Natural killer cell (primary cell): Measurements from ENCODE around the gene MTERF4. TPM values are rescaled to one million over a fixed set of nuclear protein-coding genes. Genes with fewer than 3 reads are reported as not detected.

Source experiments
- ATAC-seq, 3 donors: fragments of 150-1000 bp in 2 of 3; fragments of 200-7000 bp in 1 of 3; cut with Tn5 transposase; 1 replicate in 1 of 3; 2 replicates in 2 of 3; pipeline ENCODE4 v1.10.0; 2021; ENCODE audit warnings: mild to moderate bottlenecking in 2 of 3, moderate library complexity in 2 of 3
- DNase-seq, 2 donors: peaks; one replicate each; pipeline versions ENCODE4 v3.0.0 to v3.0.0-alpha.2; 2013 to 2021; ENCODE audit warnings: mixed read lengths in 1 of 2
- H3K27ac ChIP-seq: one replicate; pipeline ENCODE4 v1.5.1; 2013; ENCODE audit warnings: mild to moderate bottlenecking, low read length
- H3K27me3 ChIP-seq: one replicate; pipeline ENCODE4 v1.6.1; 2013; ENCODE audit warnings: low read length; ENCODE audit not compliant: control insufficient read depth, insufficient read depth
- H3K36me3 ChIP-seq: one replicate; pipeline ENCODE4 v1.6.1; 2013; ENCODE audit warnings: low read length; ENCODE audit not compliant: control insufficient read depth, insufficient read depth
- H3K4me1 ChIP-seq: one replicate; pipeline ENCODE4 v1.6.1; 2013; ENCODE audit warnings: low read length; ENCODE audit not compliant: control insufficient read depth, insufficient read depth
- H3K4me3 ChIP-seq: one replicate; pipeline ENCODE4 v1.5.1; 2013; ENCODE audit warnings: low read length
- H3K9me3 ChIP-seq: one replicate; pipeline ENCODE4 v1.6.1; 2013; ENCODE audit warnings: low read length; ENCODE audit not compliant: control insufficient read depth, insufficient read depth
- H3K27ac Mint-ChIP-seq, 2 donors: one replicate each; pipeline ENCODE4 v1.8.0; 2022; ENCODE audit warnings: mild to moderate bottlenecking in 2 of 2, mixed read lengths in 2 of 2, moderate library complexity in 1 of 2
- H3K27me3 Mint-ChIP-seq, 2 donors: one replicate each; pipeline ENCODE4 v1.8.0; 2022; ENCODE audit warnings: low read depth in 2 of 2, mixed read lengths in 2 of 2
- H3K36me3 Mint-ChIP-seq: one replicate; pipeline ENCODE4 v1.8.0; 2022; ENCODE audit warnings: mixed read lengths
- H3K4me1 Mint-ChIP-seq, 2 donors: one replicate each; pipeline ENCODE4 v1.8.0; 2022; ENCODE audit warnings: mixed read lengths in 2 of 2
- H3K4me3 Mint-ChIP-seq: one replicate; pipeline ENCODE4 v1.8.0; 2022; ENCODE audit warnings: mild to moderate bottlenecking, moderate library complexity, mixed read lengths
- H3K9me3 Mint-ChIP-seq, 2 donors: one replicate each; pipeline ENCODE4 v1.8.0; 2022; ENCODE audit warnings: mixed read lengths in 2 of 2
- CTCF ChIP-seq: fragments of 200-600 bp; IDR thresholded peaks from one replicate; pipeline ENCODE4 v1.8.0; 2022; ENCODE audit warnings: antibody characterized with exemption
- WGBS: methylation state at CpG from one replicate; pipeline ENCODE4 v1.1.7; 2013; ENCODE audit warnings: missing lambda C conversion rate; ENCODE audit not compliant: insufficient coverage; 5-methylcytosine and 5-hydroxymethylcytosine counted together
- intact Hi-C: fragments of 100-400 bp; cut with micrococcal nuclease; formaldehyde crosslinking; loops from one replicate; pipeline ENCODE4 v1.14.2; 2022
- total RNA-seq, 4 donors: library from RNA; stranded (reverse); fragments of 120-200 nt in 1 of 4; gene quantifications; one replicate each; pipeline versions ENCODE4 v1.2.3 to v1.2.4, GENCODE V29; 2013 to 2022

MTERF4 gene
- total RNA-seq, 3 donors from 2014 or later (not counting 1 experiment from before 2014, with no cell fraction given), result 38.9 to 45.5 (median 39.2) TPM

DNA sequence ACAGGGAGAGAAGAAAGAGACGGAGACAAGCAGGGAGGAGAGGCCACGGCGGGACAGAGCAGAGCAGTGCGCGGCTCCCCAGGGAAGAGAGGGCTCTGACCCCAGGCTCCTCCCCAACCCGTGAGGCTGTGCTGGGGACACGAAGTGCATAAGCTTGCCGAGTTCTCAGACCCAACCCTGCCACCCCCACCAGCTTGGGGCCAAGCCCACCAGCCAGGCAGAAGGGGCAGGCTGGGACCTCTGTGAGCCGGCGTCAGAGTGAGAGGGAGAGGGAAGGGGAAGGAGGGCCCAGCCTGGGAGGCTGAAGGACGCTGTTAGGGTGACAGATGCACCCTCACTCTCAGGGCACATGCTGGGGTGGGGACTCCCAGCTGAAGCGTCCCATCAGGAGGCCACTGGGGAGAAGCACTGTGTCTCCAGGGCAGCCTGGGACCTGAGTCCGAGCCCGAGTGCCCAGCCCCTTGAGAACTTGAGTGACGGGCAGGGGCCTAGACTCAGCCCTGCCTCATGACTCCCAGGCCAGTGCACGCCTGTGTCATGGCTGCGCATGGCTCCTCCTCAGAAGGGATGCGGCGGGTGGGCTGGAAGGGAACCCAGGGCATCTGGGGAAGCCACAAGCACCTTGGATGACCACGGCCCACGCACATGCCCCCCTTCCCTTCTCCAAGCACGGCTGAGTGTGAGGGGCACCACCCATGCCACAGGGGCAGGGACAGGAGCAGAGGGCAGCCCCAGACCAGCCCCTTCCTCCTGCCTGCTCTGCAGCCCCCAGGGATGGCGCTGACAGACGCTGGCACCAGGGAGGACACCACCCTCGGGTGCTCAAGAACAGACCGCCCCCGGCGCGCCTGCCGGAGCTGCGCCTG lies 31.0 kb downstream of the MTERF4 start:
- H3K4me3 ChIP-seq, result no peak overlapping the region
- Mint-ChIP-seq H3K27ac (no peak overlapping the region), H3K36me3 (no peaks in the 10 kb centered on the region), H3K4me1 (peaks cover 0 to 7% of the 10 kb centered on the region in 2 donors), H3K9me3 (no peaks in the 10 kb centered on the region), H3K4me3 (no peak overlapping the region), H3K27me3 (peaks cover 0 to 3% of the 10 kb centered on the region in 2 donors)
- DNase-seq, result no peak
- peaks cover 7% of the 10 kb centered on the region for H3K36me3 ChIP-seq
- H3K9me3 ChIP-seq, result no peaks in the 10 kb centered on the region
- 90% methylated on average over 28 of the region's 31 CpGs for WGBS
- no peak overlapping the region for H3K27ac ChIP-seq
- TF ChIP-seq CTCF, result no peak
- H3K4me1 ChIP-seq, result no peaks in the 10 kb centered on the region
- no peak for ATAC-seq
- H3K27me3 ChIP-seq, result no peaks in the 10 kb centered on the region
- intact Hi-C loops, result no loop called here

- no peak overlapping the region for H3K27ac Mint-ChIP-seq
- no peaks in the 10 kb centered on the region for H3K4me1 ChIP-seq
- no peak overlapping the region for H3K27ac ChIP-seq
- intact Hi-C loops, result no loop called here
- ATAC-seq (no peak), DNase-seq (no peak)
- peaks cover 0 to 3% of the 10 kb centered on the region in 2 donors for H3K27me3 Mint-ChIP-seq
- H3K4me1 Mint-ChIP-seq, result peaks cover 0 to 7% of the 10 kb centered on the region in 2 donors
- H3K9me3 ChIP-seq, result no peaks in the 10 kb centered on the region
- no peaks in the 10 kb centered on the region for H3K27me3 ChIP-seq
- no peak for TF ChIP-seq CTCF
- no peak overlapping the region for H3K4me3 Mint-ChIP-seq
- H3K36me3 Mint-ChIP-seq, result no peaks in the 10 kb centered on the region
- no peak overlapping the region for H3K4me3 ChIP-seq
- H3K36me3 ChIP-seq, result peaks cover 7% of the 10 kb centered on the region
- H3K9me3 Mint-ChIP-seq, result no peaks in the 10 kb centered on the region
- 92% methylated on average over 13 of the region's 13 CpGs for WGBS
These were observed 31.7 kb downstream of the MTERF4 start for GRCh38 chr2:241070361-241070760.

DNA sequence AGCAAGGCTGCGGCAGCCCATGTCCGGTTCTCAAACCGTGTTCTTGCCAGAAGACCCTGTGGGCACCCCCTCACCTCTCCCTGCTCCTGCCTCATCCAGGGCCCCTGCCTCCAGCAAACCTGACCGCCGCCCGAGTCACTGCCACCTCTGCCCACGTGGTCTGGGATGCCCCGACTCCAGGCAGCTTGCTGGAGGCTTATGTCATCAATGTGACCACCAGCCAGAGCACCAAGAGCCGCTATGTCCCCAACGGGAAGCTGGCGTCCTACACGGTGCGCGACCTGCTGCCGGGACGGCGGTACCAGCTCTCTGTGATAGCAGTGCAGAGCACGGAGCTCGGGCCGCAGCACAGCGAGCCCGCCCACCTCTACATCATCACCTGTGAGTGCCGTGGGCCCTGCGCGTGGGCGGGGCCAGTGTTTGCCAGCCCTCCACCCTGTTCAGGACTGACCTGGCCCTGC lies 32.2 kb downstream of the MTERF4 start:
- no peak overlapping the region for H3K4me3 ChIP-seq
- no peak for DNase-seq
- peaks cover 2% of the 10 kb centered on the region for H3K36me3 ChIP-seq
- no peaks in the 10 kb centered on the region for H3K27me3 ChIP-seq
- H3K27ac ChIP-seq, result no peak overlapping the region
- no peaks in the 10 kb centered on the region for H3K4me1 ChIP-seq
- H3K4me1 Mint-ChIP-seq, result peaks cover 0 to 7% of the 10 kb centered on the region in 2 donors
- no peaks in the 10 kb centered on the region for H3K9me3 ChIP-seq
- no peak overlapping the region for H3K4me3 Mint-ChIP-seq
- no peaks in the 10 kb centered on the region for H3K36me3 Mint-ChIP-seq
- intact Hi-C loops, result no loop called here
- H3K27ac Mint-ChIP-seq, result no peak overlapping the region
- WGBS, result 92% methylated on average over 26 of the region's 26 CpGs
- TF ChIP-seq CTCF, result no peak
- no peak for ATAC-seq
- H3K9me3 Mint-ChIP-seq, result no peaks in the 10 kb centered on the region
- peaks cover 0 to 3% of the 10 kb centered on the region in 2 donors for H3K27me3 Mint-ChIP-seq
